NCI-H2029 treated with DMSO at 0.1 percent for 48 hours (cell line): Measurements from ENCODE around the gene COX6B1.
"Not testable (repeated sequence)": the region's sequence is repeated elsewhere in the genome, so short reads cannot be mapped to it uniquely, and the experiment has no call there.

Source experiments
- DNase-seq: peaks from one replicate; lab custom pipeline; 2025; lab: John Stamatoyannopoulos, UW

COX6B1 gene, protein sequence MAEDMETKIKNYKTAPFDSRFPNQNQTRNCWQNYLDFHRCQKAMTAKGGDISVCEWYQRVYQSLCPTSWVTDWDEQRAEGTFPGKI

DNA sequence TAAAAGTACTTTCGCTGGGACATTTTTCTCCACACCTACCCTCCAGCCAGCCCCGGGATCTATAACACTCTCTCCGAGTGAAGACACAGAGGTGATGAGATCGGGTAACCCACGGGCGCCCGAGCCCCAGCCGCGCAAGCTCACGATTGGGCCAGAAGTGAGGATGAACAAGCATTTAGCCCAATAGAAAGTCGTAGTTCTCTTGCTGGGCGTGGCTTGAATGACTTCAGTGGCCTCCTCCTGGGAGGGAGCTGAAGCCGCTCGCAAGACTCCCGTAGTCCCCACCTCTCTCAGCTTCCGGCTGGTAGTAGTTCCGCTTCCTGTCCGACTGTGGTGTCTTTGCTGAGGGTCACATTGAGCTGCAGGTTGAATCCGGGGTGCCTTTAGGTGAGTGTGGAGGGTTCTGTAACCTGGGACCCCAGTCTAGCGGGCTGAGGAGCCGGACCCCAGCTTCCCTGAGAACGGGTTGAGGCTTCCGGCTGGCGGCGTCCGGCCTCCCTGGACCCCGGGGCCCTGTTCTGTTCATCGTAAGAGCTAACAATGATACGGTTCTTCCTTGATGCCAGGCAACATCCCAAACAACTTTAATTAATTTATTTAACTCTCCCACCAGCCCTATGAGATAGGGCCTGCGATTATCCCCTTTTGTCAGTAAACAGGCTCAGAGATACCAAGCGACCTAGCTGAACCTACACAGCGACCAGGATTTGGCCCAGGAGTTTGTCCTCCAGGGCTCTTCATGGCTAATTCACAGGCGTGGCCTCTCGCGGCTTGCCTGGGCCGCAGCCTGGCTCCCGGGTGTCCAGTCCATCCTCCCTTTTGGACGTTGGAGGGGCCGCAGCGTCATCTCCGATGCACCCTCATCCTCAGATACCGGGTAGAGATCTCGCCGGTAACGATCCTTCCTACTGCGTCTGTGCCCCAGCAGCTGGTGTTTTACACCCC is at the start of gene COX6B1:
Gene COX6B1, plus strand, starts transcription at position 307 of the 945 bp plus-strand sequence. CDS start 2,921 bp downstream, outside the sequence.
- DNase-seq: peak; percentile 93

- no peak for DNase-seq
These were observed 46.2 kb upstream of the COX6B1 start for GRCh38 chr19:35601971-35602370.

DNA sequence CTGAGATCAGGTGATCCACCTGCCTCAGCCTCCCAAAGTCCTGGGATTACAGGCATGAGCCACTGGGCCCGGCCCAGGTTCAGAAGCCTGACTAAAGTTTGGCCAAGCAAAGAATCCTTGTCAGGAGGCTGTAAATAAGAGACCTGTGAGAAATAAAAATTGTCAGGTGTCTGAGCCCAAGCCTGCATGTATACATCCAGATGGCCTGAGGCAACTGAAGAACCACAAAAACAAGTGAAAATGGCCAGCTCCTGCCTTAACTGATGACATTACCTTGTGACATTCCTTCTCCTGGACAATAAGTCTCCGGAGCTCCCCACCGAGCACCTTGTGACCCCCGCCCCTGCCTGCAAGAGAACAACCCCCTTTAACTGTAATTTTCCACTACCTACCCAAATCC is 43.7 kb upstream of the COX6B1 start:
- DNase-seq: not testable (repeated sequence)

GRCh38 chr19:35607170-35607569 is 41.0 kb upstream of the COX6B1 start:
- not testable (repeated sequence) for DNase-seq

- no peak for DNase-seq
These were observed 40.5 kb upstream of the COX6B1 start for GRCh38 chr19:35607661-35608060.

- no peak for DNase-seq
These were observed 39.9 kb upstream of the COX6B1 start for GRCh38 chr19:35608251-35608650.

- no peak for DNase-seq
These were observed 38.2 kb upstream of the COX6B1 start for GRCh38 chr19:35609851-35610353.

- no peak for DNase-seq
These were observed 35.9 kb upstream of the COX6B1 start for GRCh38 chr19:35612224-35612558.

GRCh38 chr19:35612559-35613321 is 35.4 kb upstream of the COX6B1 start, which contains the start of gene HAUS5:
TSS of gene HAUS5 (plus strand) at chr19:35612735. CDS start at chr19:35612795, 60 bp downstream.
- peak; percentile 77 for DNase-seq

DNA sequence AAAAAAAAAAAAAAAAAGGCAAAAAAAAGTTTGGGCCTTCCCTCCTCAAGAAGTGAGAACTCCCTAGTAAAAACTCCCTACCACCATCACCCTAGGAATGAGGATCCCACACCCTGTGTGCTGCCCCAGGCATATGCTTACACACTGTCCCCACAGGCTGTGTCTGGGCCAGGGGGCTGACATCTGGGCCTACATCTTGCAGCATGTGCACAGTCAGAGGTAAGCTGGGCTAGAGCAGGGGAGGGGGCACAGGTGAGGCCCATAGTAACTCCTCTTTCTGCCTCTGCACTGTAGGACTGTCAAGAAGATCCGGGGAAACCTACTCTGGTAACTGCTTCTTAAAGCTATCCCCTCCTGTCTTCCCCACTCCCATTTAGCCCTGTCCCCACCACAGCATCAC is 34.5 kb upstream of the COX6B1 start:
- no peak for DNase-seq

DNA sequence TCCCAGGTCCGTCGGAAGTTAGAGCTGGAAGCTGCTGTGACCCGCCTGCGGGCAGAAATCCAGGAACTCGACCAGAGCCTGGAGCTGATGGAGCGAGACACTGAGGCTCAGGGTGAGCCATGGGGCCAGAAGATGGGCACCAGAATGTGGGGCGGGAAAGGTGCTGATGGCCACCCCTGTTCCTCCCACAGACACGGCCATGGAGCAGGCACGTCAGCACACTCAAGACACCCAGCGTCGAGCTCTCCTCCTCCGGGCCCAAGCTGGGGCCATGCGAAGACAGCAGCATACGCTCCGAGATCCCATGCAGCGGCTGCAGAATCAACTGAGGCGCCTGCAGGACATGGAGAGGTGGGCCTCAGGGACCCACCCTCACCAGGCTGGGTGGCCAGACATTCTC is 33.1 kb upstream of the COX6B1 start:
- DNase-seq: no peak

- DNase-seq: no peak
These were observed 29.3 kb upstream of the COX6B1 start for GRCh38 chr19:35618857-35619256.

- DNase-seq: no peak
These were observed 28.7 kb upstream of the COX6B1 start for GRCh38 chr19:35619290-35619923.

DNA sequence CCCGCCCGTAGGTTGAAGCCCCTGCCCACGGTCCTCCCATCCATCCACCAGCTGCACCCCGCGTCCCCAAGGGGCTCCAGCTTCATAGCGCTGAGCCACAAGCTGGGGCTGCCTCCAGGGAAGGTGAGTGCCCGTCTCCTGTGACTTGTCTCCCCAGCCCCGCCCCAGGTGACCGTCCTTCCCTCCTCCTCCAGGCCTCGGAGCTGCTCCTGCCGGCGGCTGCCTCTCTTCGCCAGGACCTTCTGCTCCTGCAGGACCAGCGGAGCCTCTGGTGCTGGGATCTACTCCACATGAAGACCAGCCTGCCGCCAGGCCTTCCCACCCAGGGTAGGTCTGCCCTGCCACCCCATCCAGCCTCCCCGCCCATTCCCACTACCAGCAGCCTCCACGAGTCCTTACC is 28.1 kb upstream of the COX6B1 start:
- no peak for DNase-seq

DNA sequence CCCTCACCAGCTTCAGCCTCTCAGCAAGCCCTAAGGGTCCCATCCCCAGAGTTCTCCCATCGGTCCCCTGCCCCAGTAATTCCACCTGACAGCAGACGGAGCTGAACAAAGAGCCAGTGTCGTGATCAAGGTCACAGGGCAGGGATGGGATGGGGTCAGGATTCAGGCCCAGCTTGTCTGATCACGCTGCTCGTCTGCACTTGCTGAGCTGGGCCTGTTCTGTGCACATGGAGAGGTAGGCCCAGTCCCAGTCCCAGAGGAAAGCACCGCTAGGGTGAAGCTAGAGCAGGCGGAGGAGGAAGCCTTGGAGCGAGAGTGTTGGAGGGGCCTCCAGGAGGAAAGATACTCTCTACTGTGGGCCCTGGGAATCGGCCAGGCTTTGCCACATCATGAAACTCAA is 26.4 kb upstream of the COX6B1 start:
- no peak for DNase-seq

DNA sequence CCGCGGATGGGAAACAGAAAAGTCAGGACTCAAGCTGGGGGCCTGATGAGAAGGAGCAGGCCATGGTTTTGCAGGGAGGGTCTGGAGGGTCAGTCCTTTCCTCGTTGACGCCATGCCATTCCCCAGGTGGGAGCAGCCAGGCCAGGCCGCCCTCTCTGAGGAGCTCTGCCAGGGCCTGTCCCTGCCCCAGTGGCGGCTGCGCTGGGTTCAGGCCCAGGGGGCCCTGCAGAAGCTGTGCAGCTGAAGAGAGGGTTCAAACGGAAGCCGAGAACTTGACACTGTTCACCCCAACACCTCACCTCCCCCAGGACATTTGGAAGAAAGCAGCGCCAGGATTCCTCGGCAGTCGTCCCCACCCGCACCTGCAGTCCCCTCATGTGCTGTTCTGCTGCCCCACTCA is 25.4 kb upstream of the COX6B1 start:
- DNase-seq: no peak

- no peak for DNase-seq
These were observed 24.7 kb upstream of the COX6B1 start for GRCh38 chr19:35623327-35624010.

DNA sequence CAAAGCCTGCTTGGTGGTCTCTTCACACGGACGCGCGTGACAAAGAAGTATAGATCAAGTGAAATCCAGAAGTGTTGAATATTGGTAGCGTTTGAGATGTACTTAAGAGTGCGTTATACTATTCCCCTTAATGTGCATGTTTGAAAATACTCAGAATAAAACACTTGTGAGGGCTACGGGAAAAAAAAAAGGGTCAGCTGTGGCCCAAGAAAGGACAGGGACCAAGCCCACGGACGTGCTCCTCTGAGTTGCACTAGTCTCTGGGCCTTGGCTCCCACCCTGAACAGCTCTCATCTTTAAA is 19.9 kb upstream of the COX6B1 start:
- no peak for DNase-seq

DNA sequence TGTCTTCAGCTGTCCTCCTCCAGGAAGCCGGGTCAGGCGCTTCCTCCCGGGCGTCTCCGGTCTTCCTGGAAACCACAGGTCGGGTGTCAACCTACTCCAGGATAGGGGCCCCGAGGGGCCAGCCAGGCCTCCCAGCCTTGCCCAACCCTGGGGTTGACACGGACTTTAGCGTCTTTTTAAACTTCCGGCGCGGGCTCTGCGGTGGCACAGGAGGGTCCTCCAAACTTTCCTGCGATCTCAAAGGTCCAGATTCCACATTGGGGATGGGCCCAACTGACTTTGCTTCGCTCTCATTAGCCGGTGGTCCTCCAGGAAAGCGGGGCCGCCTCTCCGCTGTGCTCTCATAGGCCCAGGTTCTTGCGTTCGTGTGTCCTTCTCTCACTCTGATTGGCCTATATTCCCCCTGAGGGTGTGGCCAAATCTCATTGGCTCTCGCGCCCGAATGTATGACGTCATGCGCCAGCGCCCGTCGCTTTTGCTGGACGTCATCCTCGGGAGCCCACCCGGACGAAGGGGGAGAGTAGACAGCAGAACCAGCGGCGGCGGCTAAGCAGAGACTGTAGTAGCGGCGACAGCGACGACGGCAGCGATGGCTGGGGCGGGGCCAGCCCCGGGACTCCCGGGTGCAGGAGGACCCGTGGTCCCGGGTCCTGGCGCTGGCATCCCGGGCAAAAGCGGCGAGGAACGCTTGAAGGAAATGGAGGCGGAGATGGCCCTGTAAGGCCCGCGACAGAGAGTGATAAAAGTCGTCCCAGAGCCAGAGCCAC is 19.4 kb upstream of the COX6B1 start, which contains the start of gene RBM42:
Gene RBM42, plus strand, starts transcription at position 472 of the 767 bp plus-strand sequence. Its CDS starts 118 bp downstream, at position 590.
- DNase-seq: peak; percentile 89

GRCh38 chr19:35629332-35629633 is 18.8 kb upstream of the COX6B1 start:
- no peak for DNase-seq
